Measurements from ENCODE around the gene ALG1L2.
"Not testable (repeated sequence)": the region's sequence is repeated elsewhere in the genome, so short reads cannot be mapped to it uniquely, and the experiment has no call there.

DNA sequence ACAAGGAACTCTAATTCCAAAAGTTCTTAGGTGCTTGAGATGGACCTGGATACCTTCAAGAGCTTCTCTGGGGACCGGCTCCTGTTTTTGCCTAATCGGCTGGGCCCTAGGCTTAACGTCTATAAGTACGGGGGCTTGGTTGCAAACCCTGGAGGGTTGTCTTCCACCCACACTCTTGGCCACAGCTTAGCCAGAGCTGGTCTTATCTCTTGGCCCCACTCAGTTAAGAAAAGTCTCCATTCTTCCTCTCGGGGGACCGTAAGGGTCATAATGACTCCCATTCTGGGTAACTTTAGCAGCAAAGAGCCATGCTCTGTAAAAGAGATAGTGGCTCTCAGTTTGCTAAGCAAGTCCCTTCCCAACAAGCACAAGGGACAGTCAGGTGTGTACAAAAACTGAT, 64.8 kb downstream of the ALG1L2 start:
- not testable (repeated sequence) for TF ChIP-seq EZH2 (IDR thresholded peaks at IDR 0.05; ENCODE audit: borderline replicate concordance, low read depth, low read length, severe bottlenecking)
- TF ChIP-seq, protein P1, sequence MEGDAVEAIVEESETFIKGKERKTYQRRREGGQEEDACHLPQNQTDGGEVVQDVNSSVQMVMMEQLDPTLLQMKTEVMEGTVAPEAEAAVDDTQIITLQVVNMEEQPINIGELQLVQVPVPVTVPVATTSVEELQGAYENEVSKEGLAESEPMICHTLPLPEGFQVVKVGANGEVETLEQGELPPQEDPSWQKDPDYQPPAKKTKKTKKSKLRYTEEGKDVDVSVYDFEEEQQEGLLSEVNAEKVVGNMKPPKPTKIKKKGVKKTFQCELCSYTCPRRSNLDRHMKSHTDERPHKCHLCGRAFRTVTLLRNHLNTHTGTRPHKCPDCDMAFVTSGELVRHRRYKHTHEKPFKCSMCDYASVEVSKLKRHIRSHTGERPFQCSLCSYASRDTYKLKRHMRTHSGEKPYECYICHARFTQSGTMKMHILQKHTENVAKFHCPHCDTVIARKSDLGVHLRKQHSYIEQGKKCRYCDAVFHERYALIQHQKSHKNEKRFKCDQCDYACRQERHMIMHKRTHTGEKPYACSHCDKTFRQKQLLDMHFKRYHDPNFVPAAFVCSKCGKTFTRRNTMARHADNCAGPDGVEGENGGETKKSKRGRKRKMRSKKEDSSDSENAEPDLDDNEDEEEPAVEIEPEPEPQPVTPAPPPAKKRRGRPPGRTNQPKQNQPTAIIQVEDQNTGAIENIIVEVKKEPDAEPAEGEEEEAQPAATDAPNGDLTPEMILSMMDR (IDR thresholded peaks at IDR 0.05; ENCODE audit: borderline replicate concordance, extremely low read depth, low read length, poor library complexity, severe bottlenecking): not testable (repeated sequence)

All from DND-41 (cell line).